Lower leg skin (tissue), 3 donors: ENCODE measurements around the gene EHD4.

Experiments used
- CTCF ChIP-seq, 3 donors: fragments of 450-650 bp; IDR thresholded peaks; one replicate each; pipeline ENCODE4 v1.5.1; 2016; ENCODE audit warnings: antibody characterized with exemption in 3 of 3, mild to moderate bottlenecking in 3 of 3, moderate library complexity in 2 of 3
- POLR2A ChIP-seq, 2 donors: fragments of 450-650 bp; IDR thresholded peaks; one replicate each; pipeline ENCODE4 v1.6.1; 2016 to 2017; ENCODE audit warnings: antibody characterized with exemption in 2 of 2, mild to moderate bottlenecking in 1 of 2, moderate library complexity in 1 of 2

GRCh38 chr15:41945221-41945620 is 27.1 kb downstream of the EHD4 start:
- TF ChIP-seq CTCF (IDR thresholded peaks at IDR 0.05) (no peak), POLR2A (IDR thresholded peaks at IDR 0.05) (no peak)
